NCI-H2081 (cell line): ENCODE data around the gene SPO11.

Experiments
- DNase-seq, 2 experiments: peaks; one replicate each; lab custom pipeline; 2025; lab: John Stamatoyannopoulos, UW

The SPO11 gene

GRCh38 chr20:57329608-57330221 is at the start of gene SPO11:
TSS of gene SPO11 (plus strand) at chr20:57329803. CDS start at chr20:57329868, 65 bp downstream.
- DNase-seq, result no peak

- DNase-seq, result no peak
These were observed 49.4 kb upstream of the SPO11 start for GRCh38 chr20:57280221-57280620.

GRCh38 chr20:57281900-57282299 is 47.7 kb upstream of the SPO11 start:
- DNase-seq, result no peak

GRCh38 chr20:57282670-57283361 is 46.8 kb upstream of the SPO11 start:
- DNase-seq, result no peak

- DNase-seq, result no peak
These were observed 45.7 kb upstream of the SPO11 start for GRCh38 chr20:57283860-57284259.

GRCh38 chr20:57287007-57287880 is 42.4 kb upstream of the SPO11 start:
- no peak for DNase-seq

- DNase-seq, result no peak
These were observed 41.7 kb upstream of the SPO11 start for GRCh38 chr20:57287901-57288300.

DNA sequence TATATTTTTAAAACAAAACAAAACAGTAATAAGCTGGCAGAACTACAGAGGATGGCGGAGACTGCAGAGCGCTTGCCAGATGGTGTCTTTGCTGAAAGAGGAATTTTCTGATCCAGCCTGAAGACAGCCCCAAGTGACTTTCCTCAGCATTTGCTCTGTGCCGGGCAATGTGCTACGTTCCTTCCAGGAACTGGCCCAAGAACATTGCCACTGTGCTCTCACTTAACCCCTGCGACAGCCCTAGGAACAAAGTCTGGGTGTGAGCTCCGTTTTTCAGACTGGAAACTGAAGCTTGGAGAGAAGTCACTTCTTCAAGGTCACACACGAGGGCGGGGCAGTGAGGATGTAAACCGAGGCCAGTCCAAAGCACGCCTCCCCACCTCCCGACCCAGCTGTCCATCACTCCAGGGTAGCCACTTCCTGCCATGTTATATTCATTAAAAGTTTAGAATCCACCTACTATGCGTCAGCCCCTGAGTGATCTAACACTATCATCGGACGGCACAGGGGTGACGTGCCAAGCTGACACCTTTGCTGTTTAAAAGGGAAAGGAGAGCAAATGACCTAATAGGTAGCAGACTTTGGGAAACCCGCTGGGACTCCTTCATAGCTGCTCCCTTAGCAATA is 40.8 kb upstream of the SPO11 start:
- DNase-seq, result no peak

GRCh38 chr20:57289391-57290177 is 40.0 kb upstream of the SPO11 start:
- DNase-seq, result no peak

- DNase-seq, result no peak
These were observed 39.5 kb upstream of the SPO11 start for GRCh38 chr20:57290178-57290484.

GRCh38 chr20:57291003-57291402 is 38.6 kb upstream of the SPO11 start:
- no peak for DNase-seq

GRCh38 chr20:57291694-57292093 is 37.9 kb upstream of the SPO11 start:
- DNase-seq, result no peak

DNA sequence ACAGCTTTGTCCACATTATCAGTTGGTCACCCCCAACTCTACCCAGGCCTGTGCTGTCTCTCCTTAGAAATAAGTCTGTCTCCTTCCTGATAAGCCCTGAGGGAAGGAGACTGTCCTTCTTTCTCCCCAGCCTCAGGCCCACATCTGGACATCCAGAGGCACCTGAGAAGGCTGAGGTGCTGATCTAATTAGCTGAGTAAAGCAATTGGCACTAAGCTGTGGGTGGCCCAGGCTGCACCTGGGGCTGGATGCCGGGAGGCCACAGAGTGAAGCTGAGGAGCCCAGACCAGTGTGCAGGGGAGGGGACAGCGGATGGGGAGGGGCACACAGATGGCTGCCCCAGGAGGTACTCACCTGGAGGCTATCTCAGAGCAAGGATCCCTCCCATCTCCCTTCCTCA is 37.0 kb upstream of the SPO11 start:
- DNase-seq, result no peak

DNA sequence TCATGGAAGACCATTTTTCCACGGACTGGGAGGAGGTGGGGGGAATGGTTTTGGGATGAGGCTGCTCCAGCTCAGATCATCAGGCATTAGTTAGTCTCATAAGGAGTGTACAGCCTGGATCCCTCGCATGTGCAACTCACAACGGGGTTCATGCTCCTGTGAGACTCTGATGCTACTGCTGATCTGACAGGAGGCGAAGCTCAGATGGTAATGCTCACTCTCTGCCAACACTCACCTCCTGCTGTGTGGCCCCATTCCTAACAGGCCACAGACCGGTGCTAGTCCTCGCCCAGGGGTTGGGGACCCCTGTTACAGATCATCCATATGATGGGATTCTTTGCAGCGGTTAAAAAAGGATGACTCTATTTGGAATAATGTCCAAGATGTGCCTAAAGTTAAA is 35.6 kb upstream of the SPO11 start:
- DNase-seq, result no peak

DNA sequence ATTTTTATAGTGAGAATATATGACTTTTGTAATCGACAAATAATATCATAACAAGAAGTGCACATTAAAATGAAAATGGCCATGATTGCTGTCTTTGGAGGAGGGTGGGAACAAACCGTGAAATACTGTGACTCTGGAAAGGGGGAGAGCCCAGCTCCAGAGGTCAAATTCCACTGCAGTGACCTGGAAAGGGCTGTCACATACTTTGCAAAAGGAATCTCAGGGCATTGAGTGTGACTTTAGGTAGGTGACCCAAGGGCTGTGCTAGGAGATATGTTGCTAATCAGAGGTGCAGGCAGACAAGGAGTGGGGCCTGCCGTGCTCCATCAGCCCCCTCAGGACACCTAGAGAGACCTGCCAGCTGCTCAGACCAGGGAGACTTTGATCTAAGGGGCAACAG is 35.1 kb upstream of the SPO11 start:
- DNase-seq, result no peak

DNA sequence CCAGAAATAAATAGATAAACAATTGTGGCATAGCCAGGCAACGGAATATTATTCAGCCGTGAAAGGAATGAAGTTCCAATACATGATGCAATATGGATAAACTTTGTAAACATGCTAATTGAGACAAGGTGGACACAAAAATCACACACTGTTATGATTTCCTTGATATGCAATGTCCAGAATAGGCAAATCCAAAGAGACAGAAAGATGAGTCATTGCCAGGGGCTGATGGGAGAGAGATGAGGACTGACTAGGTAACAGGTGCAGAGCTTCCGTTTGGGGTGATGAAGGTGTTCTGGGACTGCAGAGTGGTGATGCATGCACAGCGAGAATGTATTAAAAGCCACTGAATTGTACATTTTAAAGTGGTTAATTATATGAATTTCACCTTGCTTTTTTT is 31.1 kb upstream of the SPO11 start:
- no peak for DNase-seq

- no peak for DNase-seq
These were observed 28.6 kb upstream of the SPO11 start for GRCh38 chr20:57301026-57301425.

GRCh38 chr20:57306747-57307146 is 22.9 kb upstream of the SPO11 start:
- no peak for DNase-seq

- DNase-seq, result no peak
These were observed 20.9 kb upstream of the SPO11 start for GRCh38 chr20:57308451-57309271.

DNA sequence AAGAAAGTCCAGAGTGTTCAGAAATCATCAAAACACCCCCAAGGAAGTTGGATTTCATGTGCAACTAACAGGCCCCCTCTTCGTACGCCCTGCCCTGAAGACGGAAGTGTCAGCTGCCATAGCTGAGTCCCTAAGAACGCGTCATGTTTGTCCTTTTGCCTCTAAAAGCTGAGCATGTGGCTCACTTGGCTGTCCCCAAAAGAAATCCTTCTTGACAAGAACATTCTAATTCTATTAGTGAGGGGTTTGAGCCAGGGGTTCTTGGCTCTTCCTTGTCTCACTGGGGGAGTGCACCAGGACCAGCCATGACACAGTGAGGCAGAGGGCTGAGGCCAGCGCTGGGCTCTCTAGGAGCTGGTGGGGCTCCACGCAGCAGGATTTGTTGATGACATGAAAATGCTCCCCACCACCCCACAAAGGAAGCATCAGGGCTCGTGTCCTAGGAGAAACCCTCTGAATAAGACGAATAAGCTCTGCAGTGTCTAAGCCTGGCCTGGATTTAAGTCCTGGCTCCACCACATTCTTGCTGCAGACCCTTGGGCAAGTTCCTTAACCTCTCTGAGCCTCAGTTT is 20.0 kb upstream of the SPO11 start:
- DNase-seq, result no peak
